Endometrial microvascular endothelial cells (primary cell): ENCODE results near the gene COL20A1. TPM values are rescaled to one million over a fixed set of nuclear protein-coding genes. Genes with fewer than 3 reads are reported as not detected.

Source experiments
- in situ Hi-C: cut with HindIII; loops from 2 replicates; pipeline ENCODE4 v1.10.0; 2017; ENCODE audit warnings: low sequenced_read_pairs, low pct_unique_long_range_greater_than_20kb; ENCODE audit errors: inconsistent ontology term
- total RNA-seq: library from RNA; depleted of rRNA; stranded (reverse); fragments of >200 nt; gene quantifications from one replicate; pipeline ENCODE4 v1.2.3, GENCODE V29; 2015; ENCODE audit errors: inconsistent ontology term

Gene COL20A1
- total RNA-seq, 1 donor from 2014 or later = not detected

DNA sequence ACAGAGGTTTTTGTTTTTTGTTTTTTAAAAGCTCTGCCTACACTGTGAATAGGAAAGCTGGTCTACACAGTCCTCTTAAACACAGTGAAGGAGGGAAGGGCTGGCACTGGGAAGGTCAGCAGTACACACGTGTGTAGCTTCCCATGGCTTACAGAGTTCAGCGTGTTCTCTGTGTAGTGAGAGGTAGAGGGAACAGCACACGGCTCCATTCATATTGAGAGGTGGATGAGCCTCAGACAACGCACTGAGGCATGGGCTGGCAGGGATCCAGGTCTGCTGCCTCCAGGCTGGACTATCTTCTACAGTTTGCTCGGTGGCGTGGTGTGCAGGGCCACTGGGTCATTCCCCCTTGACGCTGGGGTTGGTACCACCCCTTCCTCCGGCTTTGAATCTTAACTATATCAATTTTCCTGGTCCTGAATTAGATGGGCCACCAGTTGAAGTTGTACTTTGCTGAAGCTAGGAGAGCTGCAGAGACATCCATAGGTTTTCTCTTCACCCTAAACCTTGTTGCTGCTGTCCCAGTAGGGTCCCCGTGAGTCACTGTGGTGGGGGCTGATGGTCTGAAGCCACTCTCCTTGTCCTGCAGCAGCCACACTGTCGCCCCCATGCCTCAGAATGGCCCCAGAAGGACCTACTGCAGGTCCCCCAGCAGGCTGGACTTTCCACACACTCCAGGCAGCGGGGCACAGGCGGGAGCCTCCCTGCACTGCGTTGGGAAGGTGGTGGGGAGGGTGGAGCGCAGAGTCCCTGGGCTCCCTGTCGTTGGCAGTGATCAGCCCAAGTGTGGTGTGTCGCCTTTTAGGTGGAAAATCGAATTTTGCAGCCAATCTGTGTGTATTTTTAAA, 18.4 kb upstream of the COL20A1 start:
- in situ Hi-C loops = loop anchor here (25.0 kb wide), 1 partner anchor 113 kb away; no protein-coding TSS in a partner anchor

DNA sequence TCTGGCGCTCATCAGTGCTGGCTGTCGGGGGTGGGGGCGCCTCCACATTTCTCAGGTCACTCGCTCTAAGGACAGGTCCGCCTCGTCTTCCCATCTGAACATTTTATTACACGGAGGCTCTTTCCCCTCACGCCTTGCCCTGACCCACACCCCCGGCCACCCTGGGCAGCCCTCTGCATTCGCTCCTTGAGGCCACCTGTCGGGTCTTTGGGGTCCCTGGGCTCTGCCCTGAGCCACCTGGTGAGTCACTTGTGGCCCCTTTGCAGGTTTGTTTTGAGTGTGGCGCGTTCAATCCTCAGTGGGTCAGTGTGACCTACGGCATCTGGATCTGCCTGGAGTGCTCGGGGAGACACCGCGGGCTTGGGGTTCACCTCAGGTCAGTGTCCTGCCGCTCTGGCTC, 17.2 kb upstream of the COL20A1 start:
- in situ Hi-C loops = loop anchor here (25.0 kb wide), 1 partner anchor 111 kb away; no protein-coding TSS in a partner anchor

DNA sequence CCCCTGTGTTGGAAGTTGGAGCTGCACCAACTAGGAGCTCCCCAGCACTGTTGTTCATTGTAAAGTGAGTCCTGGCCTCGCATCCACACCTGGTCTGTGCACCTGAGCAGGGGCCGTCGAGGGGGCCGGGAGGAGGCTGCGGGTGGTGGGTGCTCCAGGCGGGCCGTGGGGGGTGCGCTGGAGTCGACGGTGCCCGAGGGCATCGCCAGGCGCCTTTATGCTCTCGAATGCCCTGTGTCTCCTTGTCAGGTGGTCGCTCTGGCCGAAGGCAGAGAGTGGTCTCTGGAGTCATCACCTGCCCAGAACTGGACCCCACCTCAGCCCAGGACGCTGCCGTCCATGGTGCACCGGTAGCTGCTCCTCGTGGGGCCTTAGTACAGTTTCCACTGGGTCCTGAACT, 16.0 kb upstream of the COL20A1 start:
- in situ Hi-C loops = loop anchor here (25.0 kb wide), 1 partner anchor 110 kb away; no protein-coding TSS in a partner anchor

DNA sequence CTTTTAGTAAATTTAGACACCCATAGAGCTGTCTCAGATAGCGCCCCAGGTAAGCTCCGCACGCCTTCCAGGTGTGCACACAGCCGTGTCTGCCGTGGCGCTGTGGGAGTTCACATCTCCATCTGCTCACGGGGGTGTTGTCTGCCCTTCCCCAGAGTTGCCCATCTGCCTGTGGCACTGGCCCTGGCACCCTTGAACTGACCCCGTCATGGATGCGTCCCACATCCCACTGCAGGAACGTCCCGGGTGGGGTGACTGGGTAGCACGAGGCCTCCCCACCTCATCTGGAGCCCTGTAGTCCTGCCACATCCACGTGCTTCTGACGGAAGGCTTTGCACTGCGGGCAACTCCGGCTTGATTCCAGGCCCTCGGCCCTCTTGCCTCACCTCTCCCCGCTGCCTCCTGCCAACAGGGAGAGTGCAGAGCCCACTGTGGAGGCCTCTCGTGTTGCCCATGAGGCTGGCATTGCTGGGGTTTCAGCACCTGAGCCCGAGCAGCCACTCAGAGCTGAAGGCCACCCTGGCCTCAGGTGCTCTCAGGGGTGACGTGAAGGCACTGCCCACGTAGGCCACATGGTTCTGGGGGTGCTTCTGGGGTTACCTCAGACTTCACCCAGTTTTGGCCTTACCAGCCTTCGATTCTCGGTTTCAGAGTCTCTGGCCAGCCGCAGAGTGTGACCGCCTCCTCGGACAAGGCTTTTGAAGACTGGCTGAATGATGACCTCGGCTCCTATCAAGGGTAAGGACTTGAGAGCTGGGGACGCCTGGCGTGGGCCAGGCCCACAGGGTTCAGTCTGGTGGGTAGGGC, 15.3 kb upstream of the COL20A1 start:
- in situ Hi-C loops = loop anchor here (25.0 kb wide), 1 partner anchor 110 kb away; no protein-coding TSS in a partner anchor

DNA sequence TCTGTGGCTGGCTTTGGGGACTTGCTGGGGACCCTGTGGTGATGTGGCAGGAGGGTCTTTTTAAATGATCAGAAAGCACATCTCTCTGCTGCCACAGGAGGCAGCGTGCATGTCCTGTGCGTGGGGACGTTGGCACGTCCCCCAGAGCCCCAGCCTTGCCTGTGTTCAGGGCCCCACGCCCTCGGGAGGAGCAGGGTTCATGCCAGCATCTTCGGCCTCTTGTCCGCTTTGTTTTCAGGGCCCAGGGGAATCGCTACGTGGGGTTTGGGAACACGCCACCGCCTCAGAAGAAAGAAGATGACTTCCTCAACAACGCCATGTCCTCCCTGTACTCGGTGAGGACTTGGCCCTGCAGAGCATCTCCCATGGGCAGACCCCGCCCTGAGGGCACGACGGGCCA, 14.3 kb upstream of the COL20A1 start:
- in situ Hi-C loops = loop anchor here (25.0 kb wide), 1 partner anchor 109 kb away; no protein-coding TSS in a partner anchor

DNA sequence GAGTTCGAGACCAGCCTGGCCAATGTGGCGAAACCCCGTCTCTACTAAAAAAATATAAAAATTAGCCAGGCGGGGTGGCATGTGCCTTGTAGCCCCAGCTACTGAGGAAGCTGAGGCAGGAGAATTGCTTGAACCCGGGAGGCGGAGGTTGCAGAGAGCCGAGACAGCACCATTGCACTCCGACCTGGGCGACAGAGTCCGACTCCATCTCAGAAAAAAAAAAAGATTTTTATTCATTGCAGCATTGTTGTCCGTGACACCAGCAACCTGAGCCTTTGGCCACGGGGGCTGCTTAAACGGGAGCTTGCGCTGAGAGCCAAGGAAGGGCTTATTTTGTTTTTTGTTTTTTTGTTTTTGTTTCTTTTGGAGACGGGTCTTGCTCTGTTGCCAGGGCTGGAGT, 13.1 kb upstream of the COL20A1 start:
- in situ Hi-C loops = loop anchor here (10.0 to 25.0 kb wide), 2 partner anchors 55 to 107 kb away; no protein-coding TSS in a partner anchor

DNA sequence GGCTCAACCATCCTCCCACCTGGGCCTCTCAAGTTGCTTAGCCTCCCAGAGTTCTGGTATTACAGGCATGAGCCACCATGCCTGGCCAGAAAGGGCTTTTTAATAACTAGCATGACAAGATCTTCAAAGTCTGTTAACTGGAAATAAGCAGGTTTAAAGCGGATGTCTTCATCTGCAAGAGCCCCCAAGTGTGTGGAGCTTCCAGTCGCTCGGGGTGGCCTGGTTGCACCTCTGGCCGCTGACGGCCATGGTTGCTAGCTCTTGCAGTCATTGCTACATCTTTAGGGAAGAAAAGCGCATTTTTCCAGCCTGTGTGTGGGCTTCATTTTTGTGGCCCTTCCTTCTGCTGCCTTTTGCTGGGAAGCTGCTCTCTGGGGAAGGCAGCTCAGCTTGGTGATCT, 12.6 kb upstream of the COL20A1 start:
- in situ Hi-C loops = loop anchor here (10.0 to 25.0 kb wide), 2 partner anchors 56 to 107 kb away; no protein-coding TSS in a partner anchor

DNA sequence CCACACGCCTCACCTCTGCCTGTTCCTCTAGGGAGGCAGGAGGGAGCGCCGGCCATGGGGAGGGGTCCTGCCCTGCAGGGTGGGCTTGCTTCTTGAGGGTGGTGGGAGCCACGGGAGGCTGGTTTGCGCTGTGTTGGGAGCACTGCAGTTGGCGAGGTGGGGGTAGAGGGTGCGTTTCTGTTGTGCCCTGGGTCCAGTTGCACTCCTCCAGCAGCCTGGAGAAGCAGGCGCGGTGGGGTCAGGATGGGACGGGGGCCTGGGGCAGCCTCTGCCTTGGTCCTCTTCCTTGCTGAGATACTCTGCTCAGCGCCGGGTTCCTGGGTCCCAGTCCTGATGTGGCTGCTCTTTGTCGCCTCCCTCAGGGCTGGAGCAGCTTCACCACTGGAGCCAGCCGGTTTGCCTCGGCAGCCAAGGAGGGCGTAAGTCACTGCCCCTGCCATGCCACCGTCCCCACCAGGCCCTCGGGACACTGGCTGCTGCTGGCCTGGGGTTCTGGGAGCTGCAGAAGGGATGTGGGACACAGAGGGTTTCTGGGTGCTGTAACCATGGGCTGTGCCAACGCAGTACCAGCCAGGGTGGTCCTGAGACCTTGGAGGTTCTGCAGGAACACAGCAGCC, 11.9 kb upstream of the COL20A1 start:
- in situ Hi-C loops = loop anchor here (10.0 to 25.0 kb wide), 2 partner anchors 56 to 106 kb away; no protein-coding TSS in a partner anchor

DNA sequence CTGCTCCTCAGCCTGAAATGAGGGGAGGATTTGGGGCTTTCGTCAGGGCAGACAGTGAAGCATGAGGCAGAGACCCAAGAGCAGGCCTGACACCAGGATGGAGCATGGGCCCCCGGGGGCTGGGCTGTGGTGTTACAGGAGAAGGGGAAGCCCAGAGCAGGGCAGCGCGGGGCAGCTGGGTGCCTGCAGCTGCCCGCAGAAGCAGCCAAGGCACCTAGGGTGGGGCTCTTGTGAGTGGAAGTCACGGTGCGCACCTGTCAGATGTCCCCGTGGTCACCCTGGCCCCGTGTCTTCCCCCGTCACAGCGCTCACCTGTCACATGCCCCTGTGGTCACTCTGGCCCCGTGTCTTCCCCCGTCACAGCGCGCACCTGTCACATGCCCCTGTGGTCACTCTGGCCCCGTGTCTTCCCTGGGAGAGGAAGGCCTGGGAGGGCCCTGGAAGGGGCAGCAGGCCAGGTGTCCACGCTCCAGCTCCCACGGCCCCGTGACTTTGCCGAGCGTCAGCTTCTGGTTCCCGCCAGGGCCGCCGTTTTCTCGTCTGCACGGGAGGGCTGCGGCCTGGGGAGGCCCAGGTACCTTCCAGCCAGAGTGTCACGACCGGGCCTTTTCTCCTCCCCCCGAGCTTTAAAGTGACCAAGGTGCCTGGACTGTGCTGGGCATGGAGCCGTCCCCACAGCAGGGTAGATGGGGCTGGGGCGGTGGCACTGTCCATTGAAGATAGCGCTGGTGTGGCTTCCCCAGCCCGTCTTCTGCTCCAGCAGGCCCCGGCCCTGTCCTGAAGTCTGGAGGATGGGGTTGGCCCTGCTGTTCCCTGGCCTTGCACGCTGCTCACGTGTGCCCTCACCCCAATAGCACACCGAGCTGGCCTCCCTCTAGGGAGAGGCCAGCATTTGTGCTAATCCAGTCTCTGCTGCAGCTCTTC, 11.0 kb upstream of the COL20A1 start:
- in situ Hi-C loops = loop anchor here (10.0 to 25.0 kb wide), 2 partner anchors 57 to 105 kb away; no protein-coding TSS in a partner anchor

DNA sequence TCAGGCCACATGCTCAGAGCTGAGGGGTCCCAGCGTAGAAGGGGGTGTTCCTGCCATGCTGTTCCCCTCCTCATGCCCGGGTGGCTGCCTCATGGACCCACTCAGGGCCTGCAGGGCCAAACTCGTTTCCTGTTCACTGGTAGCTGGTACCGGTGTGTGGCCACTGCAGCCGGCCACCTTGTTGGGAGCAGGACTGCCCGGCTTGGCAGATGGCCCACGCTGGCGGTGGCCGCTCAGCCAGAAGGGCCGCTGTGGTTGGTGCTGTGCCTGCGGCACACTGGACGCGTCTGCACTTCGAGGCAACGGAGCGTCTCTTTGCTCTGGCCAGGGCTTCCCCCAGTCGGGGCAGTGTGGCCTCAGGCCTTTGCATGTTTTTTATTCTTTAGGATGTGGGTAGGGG, 10.0 kb upstream of the COL20A1 start:
- in situ Hi-C loops = loop anchor here (10.0 to 25.0 kb wide), 2 partner anchors 58 to 104 kb away; no protein-coding TSS in a partner anchor

DNA sequence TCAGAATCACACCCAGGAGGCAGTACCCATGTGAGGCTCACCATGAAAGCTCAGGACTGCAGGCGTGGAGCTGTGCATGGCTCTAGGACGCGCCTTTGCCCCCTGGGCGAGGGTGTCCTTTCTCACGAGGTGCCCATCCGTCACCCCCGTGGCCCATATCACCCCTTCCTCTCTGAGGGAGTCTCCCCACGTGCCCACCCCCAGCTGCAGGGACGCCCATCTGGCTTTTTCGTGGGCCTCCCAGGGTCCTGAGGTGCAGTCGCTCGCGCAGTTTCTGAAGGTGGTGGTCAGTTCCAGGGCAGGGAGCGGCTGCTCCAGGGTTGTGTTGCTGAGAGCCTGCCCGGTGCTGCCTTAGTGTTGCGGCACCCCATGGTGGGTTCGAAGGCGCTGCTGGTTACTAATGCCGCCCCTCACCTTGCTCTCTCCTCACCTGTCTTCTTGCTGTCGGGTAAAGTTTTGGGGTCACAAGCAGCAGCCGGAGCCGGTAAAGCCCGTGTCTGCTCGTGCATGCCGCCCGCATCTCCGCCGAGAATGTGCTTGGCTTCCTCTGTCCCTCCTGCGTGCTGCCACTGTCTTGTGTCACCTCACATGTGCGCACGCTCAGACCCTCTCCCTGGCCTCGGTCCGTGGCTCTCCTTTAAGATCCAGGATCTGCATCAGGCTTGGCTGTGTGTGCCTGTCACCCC, 9.4 kb upstream of the COL20A1 start:
- in situ Hi-C loops = loop anchor here (10.0 to 25.0 kb wide), 2 partner anchors 59 to 104 kb away; no protein-coding TSS in a partner anchor

DNA sequence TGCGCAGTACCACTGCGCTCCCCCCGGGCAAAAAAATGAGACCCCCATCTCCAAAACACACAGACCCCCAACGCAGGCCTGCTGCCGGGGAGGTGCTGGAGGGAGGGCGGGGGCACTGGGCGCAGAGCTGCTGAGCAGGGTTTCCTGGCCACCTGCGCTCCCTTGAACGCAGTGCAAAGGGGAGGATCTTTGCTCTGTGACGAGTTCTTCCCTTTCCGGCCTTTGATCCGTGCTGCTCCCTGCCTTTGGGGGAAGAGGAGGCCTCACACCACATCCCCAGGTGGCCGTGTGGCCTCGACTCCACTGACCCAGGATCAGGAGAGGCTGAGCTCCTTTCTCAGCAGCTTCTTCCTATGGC, 8.9 kb upstream of the COL20A1 start:
- in situ Hi-C loops = loop anchor here (10.0 to 25.0 kb wide), 2 partner anchors 59 to 103 kb away; no protein-coding TSS in a partner anchor

DNA sequence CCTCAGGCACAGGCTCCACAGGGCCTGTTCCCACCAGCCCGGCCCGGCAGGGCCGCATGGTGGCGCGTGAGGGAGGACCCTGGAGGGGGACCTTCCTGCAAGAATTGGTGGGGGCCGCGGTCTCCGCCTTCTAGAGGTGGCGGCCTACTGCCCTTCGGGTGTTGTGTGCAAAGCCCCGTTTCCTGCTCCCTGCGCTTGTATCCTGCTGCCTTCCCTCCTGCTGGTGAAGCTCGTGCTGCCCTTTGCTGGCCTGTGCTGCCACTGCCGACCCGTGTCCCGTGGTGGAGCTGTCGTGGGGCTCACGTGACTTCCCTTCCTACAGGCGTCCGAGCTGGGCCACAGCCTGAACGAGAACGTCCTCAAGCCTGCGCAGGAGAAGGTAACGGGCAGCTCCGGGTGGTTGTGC, 8.4 kb upstream of the COL20A1 start:
- in situ Hi-C loops = loop anchor here (10.0 to 25.0 kb wide), 2 partner anchors 60 to 103 kb away; no protein-coding TSS in a partner anchor

DNA sequence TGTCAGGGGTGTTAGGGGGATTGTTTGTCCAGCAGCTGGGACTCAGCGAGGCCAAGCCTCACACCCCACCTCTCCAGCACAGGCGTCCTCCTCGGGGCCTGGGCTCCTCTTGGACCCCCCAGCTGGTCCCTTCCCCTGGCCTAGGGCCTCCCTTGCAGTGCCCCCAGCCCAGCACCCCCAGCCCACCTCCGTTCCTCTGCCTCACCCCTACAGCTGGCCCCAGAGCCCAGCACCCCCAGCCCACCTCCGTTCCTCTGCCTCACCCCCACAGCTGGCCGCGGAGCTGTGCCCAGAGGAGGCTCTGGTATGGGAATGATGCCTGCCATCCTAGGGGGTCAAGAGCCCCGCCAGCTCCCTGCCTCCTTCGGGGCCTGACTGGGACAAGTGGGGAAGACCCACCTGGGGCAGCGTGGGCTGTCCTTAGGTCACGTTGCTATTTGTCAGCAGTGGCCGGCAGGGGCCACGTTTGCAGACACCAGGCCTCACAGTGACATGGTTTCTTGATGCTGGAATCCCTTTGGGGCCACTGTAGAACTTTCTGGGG, 7.9 kb upstream of the COL20A1 start:
- in situ Hi-C loops = loop anchor here (10.0 to 25.0 kb wide), 2 partner anchors 60 to 102 kb away; no protein-coding TSS in a partner anchor

DNA sequence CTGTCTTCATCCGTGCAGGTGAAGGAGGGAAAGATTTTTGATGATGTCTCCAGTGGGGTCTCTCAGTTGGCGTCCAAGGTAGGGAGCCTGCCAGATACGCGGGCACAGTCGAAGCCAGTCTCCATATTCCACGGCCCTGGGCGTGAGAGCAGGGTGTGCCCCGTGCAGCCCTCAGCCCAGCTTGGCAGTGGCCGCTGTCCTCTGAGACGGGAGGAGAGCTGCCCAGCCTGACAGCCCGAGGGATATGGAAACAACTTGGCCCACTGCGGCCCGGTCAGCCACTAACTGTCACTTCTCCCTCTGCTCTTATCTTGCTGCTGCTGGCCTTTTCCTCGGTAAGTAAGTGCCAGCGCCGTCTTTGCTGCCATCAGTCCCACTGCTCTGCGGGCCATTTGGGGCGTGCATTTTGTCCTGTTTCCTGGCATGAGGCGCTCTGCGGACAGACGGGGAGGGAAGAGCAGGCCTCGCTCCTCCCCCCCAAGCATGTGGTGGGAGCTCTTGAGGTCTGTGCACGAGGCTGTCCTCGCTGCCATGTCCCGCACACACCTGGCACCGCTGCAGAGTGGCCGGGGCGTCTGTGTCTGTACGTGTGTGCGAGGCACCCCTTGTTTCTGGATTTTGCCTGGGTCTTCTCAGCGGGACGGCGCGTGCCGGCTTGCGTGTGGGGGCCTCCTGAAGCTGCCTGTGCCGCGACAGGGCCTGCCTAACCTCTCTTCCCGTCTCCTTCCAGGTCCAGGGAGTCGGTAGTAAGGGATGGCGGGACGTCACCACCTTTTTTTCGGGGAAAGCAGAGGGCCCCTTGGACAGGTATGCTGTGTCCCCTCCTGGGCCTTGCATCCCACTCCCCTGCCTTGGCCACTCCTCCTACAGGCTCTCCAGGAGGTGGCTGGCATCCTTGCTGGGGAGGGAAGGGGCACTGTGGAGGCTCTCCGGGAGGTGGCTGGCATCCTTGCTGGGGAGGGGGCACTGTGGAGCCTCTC, 7.1 kb upstream of the COL20A1 start:
- in situ Hi-C loops = loop anchor here (10.0 to 25.0 kb wide), 2 partner anchors 61 to 101 kb away; no protein-coding TSS in a partner anchor
